ENCODE results near the gene KCNJ6. TPM values are rescaled to one million over a fixed set of nuclear protein-coding genes. Genes with fewer than 3 reads are reported as not detected.
A peak's percentile ranks its signal among the peaks of the same experiment; 100 is the strongest.

Gene KCNJ6
- total and polyA plus RNA-seq, 9 of the 15 experiments (the other 6 are each of a cell fraction or from before 2014, with no cell fraction given), result 0.06 to 0.21 (median 0.13) TPM; not detected in 1

DNA sequence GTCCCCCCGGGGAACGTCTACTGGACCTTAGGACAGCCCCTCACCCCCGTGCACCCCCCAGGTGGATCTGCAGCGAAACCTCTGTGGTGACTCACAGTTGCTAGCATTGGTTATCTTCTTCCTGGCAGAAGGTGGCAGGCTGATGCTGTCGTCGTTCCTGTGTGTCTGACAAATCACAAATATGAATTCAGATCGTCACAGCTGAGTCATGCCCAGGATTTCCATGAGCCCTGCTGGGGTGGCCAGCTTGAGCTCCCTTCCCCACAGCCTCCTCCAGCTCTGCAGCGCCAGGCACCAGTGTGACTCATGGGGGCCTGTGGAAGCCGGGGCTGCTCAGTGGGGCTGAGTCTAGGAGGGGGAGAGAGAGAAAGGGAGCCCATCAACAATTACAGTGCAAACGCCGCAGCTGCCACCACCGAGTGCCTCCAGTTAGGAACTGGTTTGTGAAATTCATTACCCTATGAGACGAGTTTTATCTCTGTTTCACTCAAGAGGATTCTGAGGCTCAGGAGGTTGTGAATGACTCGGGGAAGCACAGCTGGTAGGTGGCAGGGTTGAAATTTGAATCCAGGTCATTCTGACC lies 351.8 kb downstream of the KCNJ6 start (continued):
- TF ChIP-seq, protein P1, sequence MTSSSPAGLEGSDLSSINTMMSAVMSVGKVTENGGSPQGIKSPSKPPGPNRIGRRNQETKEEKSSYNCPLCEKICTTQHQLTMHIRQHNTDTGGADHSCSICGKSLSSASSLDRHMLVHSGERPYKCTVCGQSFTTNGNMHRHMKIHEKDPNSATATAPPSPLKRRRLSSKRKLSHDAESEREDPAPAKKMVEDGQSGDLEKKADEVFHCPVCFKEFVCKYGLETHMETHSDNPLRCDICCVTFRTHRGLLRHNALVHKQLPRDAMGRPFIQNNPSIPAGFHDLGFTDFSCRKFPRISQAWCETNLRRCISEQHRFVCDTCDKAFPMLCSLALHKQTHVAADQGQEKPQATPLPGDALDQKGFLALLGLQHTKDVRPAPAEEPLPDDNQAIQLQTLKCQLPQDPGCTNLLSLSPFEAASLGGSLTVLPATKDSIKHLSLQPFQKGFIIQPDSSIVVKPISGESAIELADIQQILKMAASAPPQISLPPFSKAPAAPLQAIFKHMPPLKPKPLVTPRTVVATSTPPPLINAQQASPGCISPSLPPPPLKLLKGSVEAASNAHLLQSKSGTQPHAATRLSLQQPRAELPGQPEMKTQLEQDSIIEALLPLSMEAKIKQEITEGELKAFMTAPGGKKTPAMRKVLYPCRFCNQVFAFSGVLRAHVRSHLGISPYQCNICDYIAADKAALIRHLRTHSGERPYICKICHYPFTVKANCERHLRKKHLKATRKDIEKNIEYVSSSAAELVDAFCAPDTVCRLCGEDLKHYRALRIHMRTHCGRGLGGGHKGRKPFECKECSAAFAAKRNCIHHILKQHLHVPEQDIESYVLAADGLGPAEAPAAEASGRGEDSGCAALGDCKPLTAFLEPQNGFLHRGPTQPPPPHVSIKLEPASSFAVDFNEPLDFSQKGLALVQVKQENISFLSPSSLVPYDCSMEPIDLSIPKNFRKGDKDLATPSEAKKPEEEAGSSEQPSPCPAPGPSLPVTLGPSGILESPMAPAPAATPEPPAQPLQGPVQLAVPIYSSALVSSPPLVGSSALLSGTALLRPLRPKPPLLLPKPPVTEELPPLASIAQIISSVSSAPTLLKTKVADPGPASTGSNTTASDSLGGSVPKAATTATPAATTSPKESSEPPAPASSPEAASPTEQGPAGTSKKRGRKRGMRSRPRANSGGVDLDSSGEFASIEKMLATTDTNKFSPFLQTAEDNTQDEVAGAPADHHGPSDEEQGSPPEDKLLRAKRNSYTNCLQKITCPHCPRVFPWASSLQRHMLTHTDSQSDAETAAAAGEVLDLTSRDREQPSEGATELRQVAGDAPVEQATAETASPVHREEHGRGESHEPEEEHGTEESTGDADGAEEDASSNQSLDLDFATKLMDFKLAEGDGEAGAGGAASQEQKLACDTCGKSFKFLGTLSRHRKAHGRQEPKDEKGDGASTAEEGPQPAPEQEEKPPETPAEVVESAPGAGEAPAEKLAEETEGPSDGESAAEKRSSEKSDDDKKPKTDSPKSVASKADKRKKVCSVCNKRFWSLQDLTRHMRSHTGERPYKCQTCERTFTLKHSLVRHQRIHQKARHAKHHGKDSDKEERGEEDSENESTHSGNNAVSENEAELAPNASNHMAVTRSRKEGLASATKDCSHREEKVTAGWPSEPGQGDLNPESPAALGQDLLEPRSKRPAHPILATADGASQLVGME (CRISPR knock-in tag; IDR thresholded peaks at IDR 0.05), result no peak
- TF ChIP-seq U2AF1 (optimal IDR thresholded peaks at IDR 0.05; ENCODE audit: low read depth, low read length) (no peak), NFE2 (IDR thresholded peaks at IDR 0.05; ENCODE audit: low read depth) (peak; percentile 91), ZNF778 (CRISPR knock-in tag; IDR thresholded peaks at IDR 0.05) (no peak), ETV6 (IDR thresholded peaks at IDR 0.05; ENCODE audit: borderline replicate concordance in 1 of 2, low read depth in 2 of 2, low read length in 1 of 2) (no peak; a peak in 1 of 4 replicates), ETV6 (CRISPR knock-in tag; IDR thresholded peaks at IDR 0.05; ENCODE audit: borderline replicate concordance) (no peak), TAL1 (IDR thresholded peaks at IDR 0.05) (peak; percentile 57), TAF7 (tag; IDR thresholded peaks at IDR 0.05) (no peak), GTF2A2 (tag; IDR thresholded peaks at IDR 0.05) (no peak), TBL1XR1 (IDR thresholded peaks at IDR 0.05; ENCODE audit: low read length in 2 of 2) (no peak), NFIC (IDR thresholded peaks at IDR 0.05) (peak; percentile 59; the same call in 1 of the 2 replicates), FOXJ3 (CRISPR knock-in tag; IDR thresholded peaks at IDR 0.05) (no peak), ZBTB7A (IDR thresholded peaks at IDR 0.05; ENCODE audit: borderline replicate concordance, control insufficient read depth, low read depth, low read length) (peak; percentile 63; the same call in 1 of the 2 replicates), FOXA3 (CRISPR knock-in tag; conservative IDR thresholded peaks at IDR 0.05 in 1 of 2, IDR thresholded peaks at IDR 0.05 in 1 of 2) (no peak; a peak in 2 of 4 replicates), ELF2 (CRISPR knock-in tag; IDR thresholded peaks at IDR 0.05) (no peak), THRAP3 (IDR thresholded peaks at IDR 0.05; ENCODE audit: borderline replicate concordance) (no peak)
- TF ChIP-seq, protein P2, sequence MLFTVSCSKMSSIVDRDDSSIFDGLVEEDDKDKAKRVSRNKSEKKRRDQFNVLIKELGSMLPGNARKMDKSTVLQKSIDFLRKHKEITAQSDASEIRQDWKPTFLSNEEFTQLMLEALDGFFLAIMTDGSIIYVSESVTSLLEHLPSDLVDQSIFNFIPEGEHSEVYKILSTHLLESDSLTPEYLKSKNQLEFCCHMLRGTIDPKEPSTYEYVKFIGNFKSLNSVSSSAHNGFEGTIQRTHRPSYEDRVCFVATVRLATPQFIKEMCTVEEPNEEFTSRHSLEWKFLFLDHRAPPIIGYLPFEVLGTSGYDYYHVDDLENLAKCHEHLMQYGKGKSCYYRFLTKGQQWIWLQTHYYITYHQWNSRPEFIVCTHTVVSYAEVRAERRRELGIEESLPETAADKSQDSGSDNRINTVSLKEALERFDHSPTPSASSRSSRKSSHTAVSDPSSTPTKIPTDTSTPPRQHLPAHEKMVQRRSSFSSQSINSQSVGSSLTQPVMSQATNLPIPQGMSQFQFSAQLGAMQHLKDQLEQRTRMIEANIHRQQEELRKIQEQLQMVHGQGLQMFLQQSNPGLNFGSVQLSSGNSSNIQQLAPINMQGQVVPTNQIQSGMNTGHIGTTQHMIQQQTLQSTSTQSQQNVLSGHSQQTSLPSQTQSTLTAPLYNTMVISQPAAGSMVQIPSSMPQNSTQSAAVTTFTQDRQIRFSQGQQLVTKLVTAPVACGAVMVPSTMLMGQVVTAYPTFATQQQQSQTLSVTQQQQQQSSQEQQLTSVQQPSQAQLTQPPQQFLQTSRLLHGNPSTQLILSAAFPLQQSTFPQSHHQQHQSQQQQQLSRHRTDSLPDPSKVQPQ (CRISPR knock-in tag; IDR thresholded peaks at IDR 0.05; ENCODE audit: borderline replicate concordance), result no peak
- TF ChIP-seq, protein P3, sequence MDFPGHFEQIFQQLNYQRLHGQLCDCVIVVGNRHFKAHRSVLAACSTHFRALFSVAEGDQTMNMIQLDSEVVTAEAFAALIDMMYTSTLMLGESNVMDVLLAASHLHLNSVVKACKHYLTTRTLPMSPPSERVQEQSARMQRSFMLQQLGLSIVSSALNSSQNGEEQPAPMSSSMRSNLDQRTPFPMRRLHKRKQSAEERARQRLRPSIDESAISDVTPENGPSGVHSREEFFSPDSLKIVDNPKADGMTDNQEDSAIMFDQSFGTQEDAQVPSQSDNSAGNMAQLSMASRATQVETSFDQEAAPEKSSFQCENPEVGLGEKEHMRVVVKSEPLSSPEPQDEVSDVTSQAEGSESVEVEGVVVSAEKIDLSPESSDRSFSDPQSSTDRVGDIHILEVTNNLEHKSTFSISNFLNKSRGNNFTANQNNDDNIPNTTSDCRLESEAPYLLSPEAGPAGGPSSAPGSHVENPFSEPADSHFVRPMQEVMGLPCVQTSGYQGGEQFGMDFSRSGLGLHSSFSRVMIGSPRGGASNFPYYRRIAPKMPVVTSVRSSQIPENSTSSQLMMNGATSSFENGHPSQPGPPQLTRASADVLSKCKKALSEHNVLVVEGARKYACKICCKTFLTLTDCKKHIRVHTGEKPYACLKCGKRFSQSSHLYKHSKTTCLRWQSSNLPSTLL (IDR thresholded peaks at IDR 0.05), result no peak

All from K562 (cell line).